Fibroblast of skin of abdomen (primary cell): Measurements from ENCODE around the gene AKR7A2.
"Not testable (repeated sequence)": the region's sequence is repeated elsewhere in the genome, so short reads cannot be mapped to it uniquely, and the experiment has no call there.

Source experiments
- DNase-seq: peaks from one replicate; pipeline ENCODE4 v3.0.0-alpha.2; 2013

AKR7A2 gene

GRCh38 chr1:19300211-19300610 lies 11.7 kb downstream of the AKR7A2 start:
- no peak for DNase-seq

GRCh38 chr1:19294638-19295037 lies 17.3 kb downstream of the AKR7A2 start:
- no peak for DNase-seq

- DNase-seq: no peak
Observed at GRCh38 chr1:19289244-19289643, 22.7 kb downstream of the AKR7A2 start.

DNA sequence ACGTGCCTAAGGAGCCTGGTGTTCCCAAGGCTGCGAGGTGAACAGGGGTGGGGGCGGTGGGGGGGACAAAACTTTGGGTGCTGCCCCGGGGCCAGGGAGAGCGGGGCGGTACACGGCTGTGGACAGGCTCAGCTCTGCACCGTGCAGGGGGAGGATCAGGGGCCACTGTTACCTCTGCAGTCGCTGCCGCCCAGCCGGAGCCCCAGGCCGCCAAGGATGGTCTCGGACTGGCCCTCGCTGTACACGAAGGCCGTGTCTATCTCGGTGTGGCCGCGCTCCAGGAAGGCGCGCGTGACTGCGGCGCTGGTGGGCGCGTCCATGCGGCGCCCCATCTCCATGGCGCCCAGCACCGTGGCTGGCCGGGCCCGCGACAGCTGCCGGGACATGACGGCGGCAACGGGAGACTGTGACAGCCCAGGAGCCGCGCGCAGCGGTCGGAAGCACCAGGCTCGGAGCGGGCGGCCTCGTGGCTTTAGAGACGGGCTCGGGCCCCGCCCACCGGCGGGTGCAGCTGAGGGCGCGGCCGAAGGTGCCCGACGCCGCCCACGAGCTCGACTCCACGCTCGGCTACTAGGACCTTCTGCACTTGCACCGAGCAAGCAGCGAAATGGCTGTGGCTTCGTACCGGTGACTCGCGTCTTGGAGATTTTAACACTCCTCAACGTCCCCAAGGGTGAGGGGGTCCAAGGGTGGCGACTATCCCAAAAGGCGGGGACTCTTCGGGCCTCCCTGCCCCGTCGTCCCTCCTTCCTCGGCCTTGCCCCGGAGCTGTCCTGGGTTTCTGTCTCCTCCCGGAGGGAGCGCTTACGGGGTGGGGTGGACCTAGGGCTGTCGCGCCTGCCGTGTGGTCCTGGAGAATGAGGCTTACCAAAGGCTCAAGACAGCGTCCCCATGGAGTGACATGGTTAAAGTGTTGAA lies 23.4 kb downstream of the AKR7A2 start, which contains the start of gene AKR7A3:
AKR7A3 (minus strand) TSS at position 447 of the 918 bp plus-strand sequence; CDS start at position 386, 61 bp downstream.
- not testable (repeated sequence) for DNase-seq

GRCh38 chr1:19287436-19288185 lies 24.3 kb downstream of the AKR7A2 start:
- no peak for DNase-seq

- not testable (repeated sequence) for DNase-seq
Observed at GRCh38 chr1:19285807-19286206, 26.1 kb downstream of the AKR7A2 start.

- not testable (repeated sequence) for DNase-seq
Observed at GRCh38 chr1:19285366-19285765, 26.6 kb downstream of the AKR7A2 start.

DNA sequence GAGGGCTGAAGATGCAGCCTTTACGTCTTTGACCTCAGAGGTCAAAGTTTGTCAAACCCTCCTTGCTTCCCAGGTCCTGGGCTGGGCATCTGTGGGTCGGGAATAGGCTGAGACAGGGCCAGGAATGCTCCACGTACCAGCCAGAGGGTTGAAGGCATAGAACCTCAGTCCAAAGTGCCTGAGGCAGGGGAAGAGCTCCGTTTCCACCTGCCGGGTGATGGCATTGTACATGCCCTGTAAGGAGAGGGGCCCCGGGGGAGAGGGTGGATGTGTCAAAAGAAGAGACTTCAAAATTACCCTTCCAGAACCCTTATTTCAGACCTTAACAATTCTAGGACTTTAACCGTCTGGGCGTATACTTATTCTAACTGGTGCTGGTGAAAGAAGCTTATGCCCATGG lies 27.1 kb downstream of the AKR7A2 start:
- no peak for DNase-seq

GRCh38 chr1:19283891-19284290 lies 28.1 kb downstream of the AKR7A2 start:
- no peak for DNase-seq

DNA sequence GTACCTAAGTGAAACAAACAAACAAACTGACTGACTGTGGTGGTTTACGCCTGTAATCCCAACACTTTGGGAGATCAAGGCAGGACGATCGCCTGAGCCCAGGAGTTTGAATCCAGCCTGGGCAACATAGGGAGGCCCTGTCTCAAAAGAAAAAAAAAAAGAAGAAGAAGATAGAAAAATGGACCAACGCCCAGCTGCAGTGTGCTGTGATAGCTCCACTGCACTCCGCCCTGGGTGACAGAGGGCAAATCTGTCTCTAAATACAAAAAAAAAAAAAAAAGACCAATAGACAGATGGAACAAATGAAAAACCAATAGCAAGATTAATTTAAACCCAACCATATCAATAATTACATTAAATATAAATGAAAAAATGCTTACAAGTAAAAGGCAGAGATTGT lies 37.3 kb downstream of the AKR7A2 start:
- DNase-seq: no peak

DNA sequence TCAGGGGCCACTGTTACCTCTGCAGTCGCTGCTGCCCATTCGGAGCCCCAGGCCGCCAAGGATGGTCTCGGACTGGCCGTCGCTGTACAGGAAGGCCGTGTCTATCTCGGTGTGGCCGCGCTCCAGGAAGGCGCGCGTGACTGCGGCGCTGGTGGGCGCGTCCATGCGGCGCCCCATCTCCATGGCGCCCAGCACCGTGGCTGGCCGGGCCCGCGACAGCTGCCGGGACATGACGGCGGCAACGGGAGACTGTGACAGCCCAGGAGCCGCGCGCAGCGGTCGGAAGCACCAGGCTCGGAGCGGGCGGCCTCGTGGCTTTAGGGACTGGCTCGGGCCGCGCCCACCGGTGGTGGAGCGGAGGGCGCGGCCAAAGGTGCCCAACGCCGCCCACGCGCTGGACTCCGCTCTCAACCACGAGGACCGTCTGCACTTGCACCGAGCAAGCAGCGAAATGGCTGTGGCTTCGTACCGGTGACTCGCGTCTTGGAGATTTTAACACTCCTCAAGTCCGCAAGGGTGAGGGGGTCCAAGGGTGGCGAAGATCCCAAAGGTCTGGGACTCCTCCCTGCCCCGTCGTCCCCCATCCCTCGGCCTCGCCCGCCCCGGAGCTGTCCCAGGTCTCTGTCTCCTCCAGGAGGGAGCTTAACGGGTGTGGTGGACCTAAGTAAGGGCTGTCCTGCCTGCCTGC lies 38.0 kb downstream of the AKR7A2 start:
- not testable (repeated sequence) for DNase-seq

DNA sequence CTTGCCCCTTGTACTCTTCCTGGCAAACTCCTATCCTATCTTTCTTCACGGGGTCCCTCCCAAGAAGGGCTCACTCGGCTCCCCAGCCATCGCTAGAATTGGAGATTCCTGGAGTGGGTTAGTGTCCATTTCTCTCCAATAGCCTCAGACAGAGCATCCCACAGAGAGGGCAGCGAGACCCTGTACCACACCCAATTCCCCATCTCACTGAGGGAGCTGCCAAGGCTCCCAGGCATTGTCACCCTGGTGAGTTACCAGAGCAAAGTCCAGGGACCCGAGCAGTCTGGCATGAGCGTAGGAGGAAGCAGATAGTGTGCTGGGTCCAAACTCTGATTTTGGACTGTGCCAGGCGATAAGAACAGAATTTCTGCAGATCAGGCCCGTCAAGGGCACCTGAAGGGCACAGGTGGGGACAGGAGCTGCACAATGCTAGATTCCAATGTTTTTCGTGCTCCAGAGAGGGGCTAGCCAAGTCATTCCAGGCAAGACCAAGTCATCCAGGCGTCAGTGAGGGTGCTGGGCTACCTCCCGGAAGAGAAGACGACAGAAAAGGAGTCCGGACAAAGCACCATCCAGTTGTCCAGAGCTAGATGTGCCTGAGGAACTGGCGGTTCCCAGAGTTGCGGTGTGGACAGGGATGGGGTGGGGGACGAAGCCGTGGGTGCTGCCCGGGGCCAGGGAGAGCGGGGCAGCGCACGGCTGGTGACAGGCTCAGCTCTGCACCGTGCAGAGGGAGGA lies 38.7 kb downstream of the AKR7A2 start:
- no peak for DNase-seq

GRCh38 chr1:19272064-19272463 lies 39.9 kb downstream of the AKR7A2 start:
- DNase-seq: no peak

- DNase-seq: not testable (repeated sequence)
Observed at GRCh38 chr1:19270343-19270730, 41.6 kb downstream of the AKR7A2 start.

DNA sequence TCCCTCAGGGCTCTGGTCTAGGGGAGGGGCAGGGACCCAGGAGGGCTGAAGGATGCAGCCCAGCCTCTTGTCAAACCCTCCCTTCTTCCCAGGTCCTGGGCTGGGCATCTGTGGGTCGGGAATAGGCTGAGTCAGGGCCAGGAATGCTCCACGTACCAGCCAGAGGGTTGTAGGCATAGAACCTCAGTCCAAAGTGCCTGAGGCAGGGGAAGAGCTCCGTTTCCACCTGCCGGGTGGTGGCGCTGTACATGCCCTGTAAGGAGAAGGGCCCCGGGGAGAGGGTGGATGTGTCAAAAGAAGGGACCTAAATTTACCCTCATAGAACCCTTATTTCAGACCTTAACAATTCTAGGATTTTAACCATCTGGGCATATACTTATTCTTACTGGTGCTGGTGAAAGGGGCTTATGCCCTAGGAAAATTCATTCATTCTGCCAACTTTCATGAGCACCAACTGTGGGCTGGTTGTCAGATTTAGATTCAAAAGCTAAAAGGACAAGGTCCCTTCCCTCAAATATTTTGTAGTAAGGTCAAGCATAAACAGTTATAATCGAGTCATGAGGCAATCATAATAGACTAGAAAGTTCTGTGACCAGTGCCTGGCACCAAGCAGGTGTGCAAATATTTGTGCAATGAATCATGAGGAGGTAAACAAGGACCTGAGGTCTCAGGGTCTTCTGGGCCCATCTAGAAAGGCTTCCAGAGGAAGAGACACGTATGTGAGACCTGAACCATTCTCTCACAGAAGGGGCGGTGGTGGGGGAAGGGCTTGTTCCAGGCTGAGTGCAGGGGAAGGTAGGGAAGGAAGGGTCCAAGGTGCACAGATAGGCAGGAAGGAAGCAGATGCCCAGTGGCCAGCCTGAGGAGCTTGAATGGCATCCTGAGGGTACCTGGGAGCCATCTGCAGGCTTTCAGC lies 42.3 kb downstream of the AKR7A2 start:
- DNase-seq: not testable (repeated sequence)

GRCh38 chr1:19268445-19268844 lies 43.5 kb downstream of the AKR7A2 start:
- no peak for DNase-seq

DNA sequence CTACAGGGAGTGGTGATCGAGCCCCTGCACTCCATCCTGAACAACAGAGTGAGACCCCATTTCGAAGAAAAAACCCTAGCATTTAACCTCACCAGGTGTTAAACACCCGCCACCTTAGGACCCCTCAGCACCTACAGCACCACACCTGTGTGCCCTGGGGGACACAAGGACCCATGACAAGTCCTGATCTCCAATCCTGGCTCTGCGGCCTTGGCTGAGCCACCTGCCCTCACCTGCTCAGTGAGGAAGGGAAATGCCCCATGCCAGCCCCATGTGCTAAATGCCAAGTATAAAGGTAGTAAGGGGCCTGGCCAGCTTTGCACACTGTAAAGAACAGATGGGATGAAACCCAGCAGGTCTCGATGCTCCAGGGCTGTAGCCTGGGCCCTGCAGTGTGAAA lies 49.2 kb downstream of the AKR7A2 start:
- no peak for DNase-seq

- DNase-seq: no peak
Observed at GRCh38 chr1:19262047-19262446, 49.9 kb downstream of the AKR7A2 start.

GRCh38 chr1:19260211-19261138 lies 51.5 kb downstream of the AKR7A2 start:
- DNase-seq: peak; percentile 89

GRCh38 chr1:19258353-19258752 lies 53.6 kb downstream of the AKR7A2 start:
- no peak for DNase-seq
